ENCODE results near the gene CALCOCO1.

The CALCOCO1 gene

DNA sequence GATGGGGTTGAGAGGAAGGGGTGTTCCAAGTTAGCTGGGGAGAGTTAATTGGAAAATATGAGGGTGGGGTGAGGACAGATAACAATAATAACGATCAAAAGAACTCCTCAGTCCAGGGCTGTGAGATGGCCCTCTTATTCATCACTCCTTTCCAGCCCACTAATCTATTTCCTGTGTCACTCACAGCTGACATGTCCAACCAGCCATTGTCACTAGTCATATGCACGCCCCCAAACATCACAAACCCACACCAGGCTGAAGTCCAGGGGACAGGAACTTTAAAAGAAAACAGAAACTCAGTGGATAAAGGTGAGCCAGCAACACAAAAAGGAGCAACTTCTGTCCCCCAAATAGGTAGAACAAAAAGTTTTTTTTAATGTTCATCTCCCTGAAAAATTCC lies 911 bp downstream of the CALCOCO1 start:
- no peaks in the 10 kb centered on the region for H3K9me2 ChIP-seq (replicated peaks; ENCODE audit: low read depth, low read length)
- no peaks in the 10 kb centered on the region for H3K9me3 ChIP-seq (ENCODE audit: insufficient read depth, low read depth, low read length)
- no peaks in the 10 kb centered on the region for H3F3A ChIP-seq (ENCODE audit: low read depth)
- peak overlapping the region; percentile 67 for H3K9ac ChIP-seq (ENCODE audit: low read depth, low read length, poor library complexity, severe bottlenecking)
- H3K4me3 ChIP-seq (ENCODE audit: low read length, poor library complexity, severe bottlenecking) = peak overlapping the region; percentile 77
- no peaks in the 10 kb centered on the region for H4K20me1 ChIP-seq (ENCODE audit: insufficient read depth, low read length, poor library complexity, severe bottlenecking)
- TF ChIP-seq EZH2phosphoT487 (IDR thresholded peaks at IDR 0.05; ENCODE audit: borderline replicate concordance) = no peak
- TF ChIP-seq, protein P1, sequence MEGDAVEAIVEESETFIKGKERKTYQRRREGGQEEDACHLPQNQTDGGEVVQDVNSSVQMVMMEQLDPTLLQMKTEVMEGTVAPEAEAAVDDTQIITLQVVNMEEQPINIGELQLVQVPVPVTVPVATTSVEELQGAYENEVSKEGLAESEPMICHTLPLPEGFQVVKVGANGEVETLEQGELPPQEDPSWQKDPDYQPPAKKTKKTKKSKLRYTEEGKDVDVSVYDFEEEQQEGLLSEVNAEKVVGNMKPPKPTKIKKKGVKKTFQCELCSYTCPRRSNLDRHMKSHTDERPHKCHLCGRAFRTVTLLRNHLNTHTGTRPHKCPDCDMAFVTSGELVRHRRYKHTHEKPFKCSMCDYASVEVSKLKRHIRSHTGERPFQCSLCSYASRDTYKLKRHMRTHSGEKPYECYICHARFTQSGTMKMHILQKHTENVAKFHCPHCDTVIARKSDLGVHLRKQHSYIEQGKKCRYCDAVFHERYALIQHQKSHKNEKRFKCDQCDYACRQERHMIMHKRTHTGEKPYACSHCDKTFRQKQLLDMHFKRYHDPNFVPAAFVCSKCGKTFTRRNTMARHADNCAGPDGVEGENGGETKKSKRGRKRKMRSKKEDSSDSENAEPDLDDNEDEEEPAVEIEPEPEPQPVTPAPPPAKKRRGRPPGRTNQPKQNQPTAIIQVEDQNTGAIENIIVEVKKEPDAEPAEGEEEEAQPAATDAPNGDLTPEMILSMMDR (conservative IDR thresholded peaks at IDR 0.05; ENCODE audit: low read length) = no peak
- peak overlapping the region; percentile 94 for H3K4me2 ChIP-seq (ENCODE audit: low read depth, low read length, poor library complexity, severe bottlenecking)
- H3K79me2 ChIP-seq (ENCODE audit: insufficient read depth, low read length) = no peaks in the 10 kb centered on the region
- no peaks in the 10 kb centered on the region for H3K36me3 ChIP-seq (ENCODE audit: insufficient read depth, low read length)
- H2AFZ ChIP-seq (ENCODE audit: low read length) = peak overlapping the region; percentile 31; the same call in 1 of the 2 replicates
- peaks cover 15% of the 10 kb centered on the region for H3K4me1 ChIP-seq (ENCODE audit: insufficient read depth, low read length, poor library complexity, severe bottlenecking)
- H3K27me3 ChIP-seq (ENCODE audit: insufficient read depth, low read length, poor library complexity, severe bottlenecking) = no peaks in the 10 kb centered on the region

DNA sequence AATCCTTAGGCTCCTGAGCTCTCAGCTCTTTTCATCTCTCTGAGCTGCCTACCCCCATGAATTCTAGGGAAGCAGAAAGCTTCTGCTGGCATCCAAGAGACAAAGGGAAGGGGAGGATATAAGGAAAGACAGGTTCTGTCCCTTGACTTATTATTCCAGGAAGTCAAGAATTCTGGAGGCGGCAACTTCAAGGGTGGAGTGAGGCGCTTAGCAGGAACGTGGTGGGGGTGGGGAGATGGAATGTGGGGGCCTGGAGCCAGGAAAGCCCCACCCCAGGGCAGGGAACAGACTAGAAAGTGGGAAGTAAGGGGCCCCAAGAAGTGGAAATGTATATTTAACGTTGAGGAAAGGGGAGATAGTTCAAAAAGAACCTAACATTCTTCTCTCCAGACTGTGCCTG lies 1.4 kb downstream of the CALCOCO1 start:
- H2AFZ ChIP-seq (ENCODE audit: low read length) = no peak overlapping the region
- H3K4me3 ChIP-seq (ENCODE audit: low read length, poor library complexity, severe bottlenecking) = peak overlapping the region; percentile 77
- H3K9ac ChIP-seq (ENCODE audit: low read depth, low read length, poor library complexity, severe bottlenecking) = peak overlapping the region; percentile 67

DNA sequence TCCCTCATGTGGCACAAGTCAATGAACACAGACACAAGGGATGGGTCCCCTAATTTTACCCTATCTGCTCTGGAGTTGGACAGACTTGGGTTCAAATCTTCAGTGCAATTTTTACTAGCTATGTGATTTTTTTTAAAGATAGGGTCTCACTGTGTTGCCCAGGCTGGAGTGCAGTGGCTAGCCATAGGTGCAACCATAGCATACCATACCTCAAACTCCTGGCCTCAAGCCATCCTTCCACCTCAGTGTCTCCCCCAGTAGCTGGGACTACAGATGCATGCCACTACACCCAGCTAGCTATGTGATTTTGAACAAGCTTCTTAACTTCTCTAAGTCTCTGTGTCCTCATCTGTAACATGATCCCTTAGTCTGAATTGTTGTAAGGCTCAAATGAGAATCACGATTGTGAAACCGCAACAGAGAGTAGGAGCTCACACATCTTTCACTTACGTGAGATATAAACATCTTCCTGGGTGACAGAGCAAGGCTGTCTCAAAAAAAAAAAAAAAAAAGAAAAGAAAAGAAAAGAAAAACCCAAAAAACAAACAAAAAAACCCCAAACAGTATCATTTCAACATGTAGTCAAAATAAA lies 4.7 kb downstream of the CALCOCO1 start:
- H3K27me3 ChIP-seq (ENCODE audit: insufficient read depth, low read length, poor library complexity, severe bottlenecking) = no peaks in the 10 kb centered on the region
- no peaks in the 10 kb centered on the region for H3F3A ChIP-seq (ENCODE audit: low read depth)
- no peak overlapping the region for H2AFZ ChIP-seq (ENCODE audit: low read length)
- H3K9me2 ChIP-seq (replicated peaks; ENCODE audit: low read depth, low read length) = no peaks in the 10 kb centered on the region
- no peak overlapping the region for H3K4me3 ChIP-seq (ENCODE audit: low read length, poor library complexity, severe bottlenecking)
- H3K4me1 ChIP-seq (ENCODE audit: insufficient read depth, low read length, poor library complexity, severe bottlenecking) = peaks cover 10% of the 10 kb centered on the region
- H3K9ac ChIP-seq (ENCODE audit: low read depth, low read length, poor library complexity, severe bottlenecking) = no peak overlapping the region
- H3K79me2 ChIP-seq (ENCODE audit: insufficient read depth, low read length) = no peaks in the 10 kb centered on the region
- no peaks in the 10 kb centered on the region for H3K36me3 ChIP-seq (ENCODE audit: insufficient read depth, low read length)
- no peaks in the 10 kb centered on the region for H4K20me1 ChIP-seq (ENCODE audit: insufficient read depth, low read length, poor library complexity, severe bottlenecking)
- no peak for TF ChIP-seq EZH2phosphoT487 (IDR thresholded peaks at IDR 0.05; ENCODE audit: borderline replicate concordance)
- TF ChIP-seq, protein P1 (conservative IDR thresholded peaks at IDR 0.05; ENCODE audit: low read length) = no peak
- no peaks in the 10 kb centered on the region for H3K9me3 ChIP-seq (ENCODE audit: insufficient read depth, low read depth, low read length)
- no peak overlapping the region for H3K4me2 ChIP-seq (ENCODE audit: low read depth, low read length, poor library complexity, severe bottlenecking)

More for the DNA sequence above, 1.4 kb downstream of the CALCOCO1 start:
- Histone ChIP-seq H3K27me3 (ENCODE audit: insufficient read depth, low read length, poor library complexity, severe bottlenecking) (no peaks in the 10 kb centered on the region), H3K79me2 (ENCODE audit: insufficient read depth, low read length) (no peaks in the 10 kb centered on the region), H4K20me1 (ENCODE audit: insufficient read depth, low read length, poor library complexity, severe bottlenecking) (no peaks in the 10 kb centered on the region), H3F3A (ENCODE audit: low read depth) (no peaks in the 10 kb centered on the region), H3K36me3 (ENCODE audit: insufficient read depth, low read length) (no peaks in the 10 kb centered on the region), H3K4me1 (ENCODE audit: insufficient read depth, low read length, poor library complexity, severe bottlenecking) (peaks cover 15% of the 10 kb centered on the region), H3K4me2 (ENCODE audit: low read depth, low read length, poor library complexity, severe bottlenecking) (peak overlapping the region; percentile 94), H3K9me3 (ENCODE audit: insufficient read depth, low read depth, low read length) (no peaks in the 10 kb centered on the region), H3K9me2 (replicated peaks; ENCODE audit: low read depth, low read length) (no peaks in the 10 kb centered on the region)
- no peak for TF ChIP-seq EZH2phosphoT487 (IDR thresholded peaks at IDR 0.05; ENCODE audit: borderline replicate concordance)
- TF ChIP-seq, protein P1 (conservative IDR thresholded peaks at IDR 0.05; ENCODE audit: low read length) = no peak
